ENCODE results near the gene PCBP3.

The PCBP3 gene

DNA sequence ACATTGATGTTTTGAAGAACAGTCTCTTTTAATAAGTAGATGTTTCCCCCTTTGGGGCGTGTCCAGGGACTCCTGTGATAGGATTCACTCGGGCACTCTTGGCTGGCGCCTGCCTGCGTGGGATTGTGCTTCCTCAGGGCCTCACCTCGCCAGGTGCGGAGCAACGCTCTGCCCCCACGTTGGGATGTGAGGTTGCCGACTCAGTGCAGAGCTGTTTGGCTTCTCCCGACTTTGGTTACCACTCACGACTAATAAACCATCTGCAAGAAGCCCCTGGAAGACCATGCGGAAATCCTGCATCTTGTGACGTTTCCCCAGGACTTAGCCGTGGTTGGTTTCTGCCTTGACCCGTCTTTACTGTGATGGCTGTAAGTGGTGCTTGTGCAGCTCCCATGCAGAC is 106.4 kb downstream of the PCBP3 start:
- in situ Hi-C loops (cut with HindIII; ENCODE audit: low pct_unique_long_range_greater_than_20kb, low sequenced_read_pairs): no loop called here
- no peak for DNase-seq (ENCODE audit: low read depth in 1 of 2, low spot score in 1 of 2)
- no peak for TF ChIP-seq JUND (IDR thresholded peaks at IDR 0.05; ENCODE audit: low read depth)

DNA sequence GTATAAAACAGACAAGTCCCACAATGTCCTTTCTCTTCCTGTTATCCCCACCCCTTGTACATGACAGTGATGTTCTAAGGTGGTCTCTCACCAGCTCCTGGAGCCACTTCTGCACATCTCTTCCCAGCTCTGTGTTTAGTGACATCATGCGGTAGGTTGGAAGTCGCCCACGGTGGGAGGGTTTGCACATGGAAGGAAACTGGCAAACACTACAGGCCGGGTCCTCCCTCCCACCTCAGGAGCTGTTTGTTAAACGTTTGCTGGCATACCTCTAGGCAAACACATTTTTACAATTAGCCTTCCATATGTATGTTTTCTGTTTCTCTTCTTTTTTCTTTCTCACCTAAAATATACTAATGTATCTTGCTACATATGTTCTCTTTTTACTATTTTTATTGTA is 107.4 kb downstream of the PCBP3 start:
- no peak for DNase-seq (ENCODE audit: low read depth in 1 of 2, low spot score in 1 of 2)
- in situ Hi-C loops (cut with HindIII; ENCODE audit: low pct_unique_long_range_greater_than_20kb, low sequenced_read_pairs): no loop called here
- no peak for TF ChIP-seq JUND (IDR thresholded peaks at IDR 0.05; ENCODE audit: low read depth)

DNA sequence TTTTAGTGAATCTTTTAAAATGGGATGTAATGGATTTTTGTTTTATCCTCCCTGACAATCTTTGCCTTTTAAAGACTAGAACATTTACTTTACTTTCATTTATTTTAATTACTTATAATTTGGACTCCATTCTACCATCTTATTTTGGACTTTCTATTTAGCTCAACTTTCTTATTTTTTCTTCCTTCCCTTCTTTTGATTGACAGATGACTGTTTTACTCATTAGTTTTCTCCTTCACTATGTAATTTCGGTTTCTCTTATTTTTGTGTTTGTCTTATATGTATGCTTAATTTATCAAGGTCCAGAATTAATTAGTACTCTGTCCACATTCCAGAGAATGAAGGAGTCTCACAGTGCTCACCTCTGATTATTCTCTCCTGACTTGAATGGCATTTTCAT is 109.9 kb downstream of the PCBP3 start:
- no peak for DNase-seq (ENCODE audit: low read depth in 1 of 2, low spot score in 1 of 2)
- in situ Hi-C loops (cut with HindIII; ENCODE audit: low pct_unique_long_range_greater_than_20kb, low sequenced_read_pairs): no loop called here
- TF ChIP-seq JUND (IDR thresholded peaks at IDR 0.05; ENCODE audit: low read depth): no peak

DNA sequence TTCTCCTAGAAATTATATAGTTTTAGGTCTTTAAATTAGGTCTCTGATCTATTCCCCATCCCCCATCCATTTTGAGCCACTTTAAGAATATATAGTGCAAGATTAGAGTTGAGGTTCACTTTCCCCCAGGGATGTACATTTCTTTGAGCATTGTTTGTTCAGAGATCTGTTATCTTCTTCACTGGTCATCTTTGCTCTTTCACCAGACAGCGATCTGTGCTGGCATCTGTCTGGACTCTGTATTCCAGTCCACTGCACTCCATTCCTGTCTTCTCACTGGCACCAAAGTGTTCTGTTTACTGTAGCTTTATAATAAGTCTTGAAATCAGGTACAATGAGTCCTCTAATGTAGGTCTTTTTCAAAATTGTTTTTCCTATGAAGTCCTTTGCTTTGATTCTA is 112.5 kb downstream of the PCBP3 start:
- TF ChIP-seq JUND (IDR thresholded peaks at IDR 0.05; ENCODE audit: low read depth): no peak
- in situ Hi-C loops (cut with HindIII; ENCODE audit: low pct_unique_long_range_greater_than_20kb, low sequenced_read_pairs): no loop called here
- DNase-seq (ENCODE audit: low read depth in 1 of 2, low spot score in 1 of 2): no peak

DNA sequence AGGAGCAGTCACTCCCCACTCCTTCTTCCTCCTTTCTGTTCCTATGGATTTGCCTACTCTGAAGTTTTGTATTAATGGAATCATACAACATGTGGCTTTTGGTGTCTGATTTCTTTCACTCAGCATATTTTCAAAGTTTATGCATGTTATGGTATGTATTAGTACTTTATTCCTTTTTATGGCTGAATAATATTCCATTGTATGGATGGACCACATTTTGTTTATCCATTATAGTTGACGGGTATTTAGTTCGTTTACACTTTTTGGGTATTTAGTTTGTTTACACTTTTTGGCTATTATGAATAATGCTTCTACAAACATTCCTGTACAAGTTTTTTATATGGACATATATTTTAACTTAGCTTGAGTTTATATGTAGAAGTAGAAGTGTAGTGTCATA is 113.1 kb downstream of the PCBP3 start:
- TF ChIP-seq JUND (IDR thresholded peaks at IDR 0.05; ENCODE audit: low read depth): no peak
- in situ Hi-C loops (cut with HindIII; ENCODE audit: low pct_unique_long_range_greater_than_20kb, low sequenced_read_pairs): no loop called here

DNA sequence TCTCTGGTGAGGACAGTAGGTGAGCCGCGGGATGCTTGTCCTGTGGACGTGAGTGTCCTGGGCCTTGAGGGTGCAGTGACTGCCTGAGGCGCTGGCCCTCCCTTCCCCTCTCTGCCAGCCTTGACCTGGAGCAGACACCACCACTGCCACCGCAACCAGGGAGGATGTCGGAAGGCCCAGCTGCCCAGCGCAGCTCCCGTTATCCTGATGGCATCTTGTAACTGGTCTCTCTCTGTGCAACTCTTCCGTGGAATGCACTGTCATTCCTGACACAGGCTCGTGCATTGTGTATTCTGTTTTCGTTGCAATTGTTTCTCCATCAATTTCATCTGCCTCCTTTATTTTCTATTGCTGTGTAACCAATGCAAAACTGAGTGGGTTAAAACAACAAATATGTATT is 118.2 kb downstream of the PCBP3 start:
- DNase-seq (ENCODE audit: low read depth in 1 of 2, low spot score in 1 of 2): no peak
- in situ Hi-C loops (cut with HindIII; ENCODE audit: low pct_unique_long_range_greater_than_20kb, low sequenced_read_pairs): no loop called here
- TF ChIP-seq JUND (IDR thresholded peaks at IDR 0.05; ENCODE audit: low read depth): no peak

More for the DNA sequence above, 113.1 kb downstream of the PCBP3 start:
- DNase-seq (ENCODE audit: low read depth in 1 of 2, low spot score in 1 of 2): no peak

DNA sequence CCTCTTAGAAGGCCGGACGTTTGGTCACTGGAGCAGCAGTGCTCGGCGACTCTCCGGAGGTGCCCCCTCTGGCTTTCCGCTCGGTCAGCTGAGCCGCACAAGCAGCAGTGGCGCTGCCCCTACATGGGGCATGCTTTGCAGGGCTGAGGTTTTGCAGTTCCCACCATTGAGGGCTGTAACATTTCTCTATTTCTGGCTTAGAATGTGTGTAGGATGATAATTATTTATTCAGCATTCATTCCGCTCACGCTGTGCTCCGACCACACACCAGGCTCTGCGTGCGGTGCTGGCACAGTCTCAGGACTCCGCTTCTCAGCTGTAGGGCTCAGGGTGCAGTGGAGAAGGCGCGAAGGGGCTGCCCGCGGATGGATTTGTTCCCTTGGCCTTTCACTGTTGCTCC is 119.5 kb downstream of the PCBP3 start:
- in situ Hi-C loops (cut with HindIII; ENCODE audit: low pct_unique_long_range_greater_than_20kb, low sequenced_read_pairs): no loop called here
- TF ChIP-seq JUND (IDR thresholded peaks at IDR 0.05; ENCODE audit: low read depth): no peak
- no peak for DNase-seq (ENCODE audit: low read depth in 1 of 2, low spot score in 1 of 2)

DNA sequence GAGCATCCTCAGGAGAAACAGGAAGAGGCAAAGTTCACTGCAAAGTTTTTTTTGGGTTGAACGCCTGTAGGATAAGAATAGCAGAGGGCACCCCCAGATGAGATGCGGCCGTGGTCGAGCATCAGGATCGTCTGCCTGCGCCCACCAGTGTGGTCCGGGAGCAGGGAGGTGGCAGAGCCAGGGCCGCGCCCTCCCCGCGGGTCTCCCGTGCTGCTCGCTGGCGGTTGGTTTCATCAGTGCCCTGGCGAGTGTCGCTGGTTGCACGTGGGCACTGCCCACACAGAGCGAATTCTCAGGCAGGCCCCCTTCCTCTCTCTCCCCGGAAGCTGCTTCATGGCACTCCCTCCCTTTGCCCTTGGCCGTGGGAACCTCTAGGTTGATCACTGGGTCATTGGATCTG is 120.0 kb downstream of the PCBP3 start:
- TF ChIP-seq JUND (IDR thresholded peaks at IDR 0.05; ENCODE audit: low read depth): no peak
- DNase-seq (ENCODE audit: low read depth in 1 of 2, low spot score in 1 of 2): no peak
- in situ Hi-C loops (cut with HindIII; ENCODE audit: low pct_unique_long_range_greater_than_20kb, low sequenced_read_pairs): no loop called here

DNA sequence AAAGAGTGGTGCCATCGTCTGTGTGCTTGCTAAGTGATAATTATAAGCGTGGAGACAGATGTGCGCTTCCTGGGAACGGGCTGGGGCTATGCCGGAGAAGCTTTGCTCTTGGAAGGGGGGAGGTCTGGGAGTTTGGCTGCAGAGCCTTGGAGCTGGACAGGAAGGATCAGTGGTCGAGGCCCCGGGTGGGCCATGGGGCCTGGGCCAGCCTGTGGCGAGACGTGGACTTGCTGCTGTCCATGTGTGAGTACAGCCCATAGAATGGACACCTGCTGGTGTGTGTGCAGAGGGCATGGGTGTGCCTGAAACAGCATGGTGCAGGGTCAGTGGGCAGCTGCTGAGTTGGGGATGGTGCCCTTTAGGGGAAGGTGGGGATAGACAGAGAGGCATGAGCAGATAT is 121.3 kb downstream of the PCBP3 start:
- no peak for DNase-seq (ENCODE audit: low read depth in 1 of 2, low spot score in 1 of 2)
- TF ChIP-seq JUND (IDR thresholded peaks at IDR 0.05; ENCODE audit: low read depth): no peak
- in situ Hi-C loops (cut with HindIII; ENCODE audit: low pct_unique_long_range_greater_than_20kb, low sequenced_read_pairs): no loop called here

DNA sequence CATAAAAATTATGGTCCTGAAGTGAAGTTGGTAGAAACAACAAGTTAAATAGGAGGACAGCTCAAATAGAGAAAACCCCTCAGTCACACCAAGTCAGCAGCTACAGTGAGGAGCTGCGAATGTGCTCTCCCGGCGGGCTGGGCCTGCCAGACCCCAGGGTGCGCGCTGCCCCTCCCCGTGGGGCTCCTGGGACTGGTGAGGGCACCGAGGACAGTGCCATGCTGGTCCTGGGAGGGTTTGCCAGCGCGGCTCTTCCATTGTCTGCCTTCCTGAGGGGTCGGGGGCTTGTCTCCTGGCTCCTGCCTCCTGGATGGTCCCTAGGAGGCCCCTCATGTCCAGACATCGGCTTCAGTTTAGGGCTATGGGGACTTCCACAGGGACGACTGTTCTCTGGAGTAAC is 121.8 kb downstream of the PCBP3 start:
- no peak for TF ChIP-seq JUND (IDR thresholded peaks at IDR 0.05; ENCODE audit: low read depth)
- DNase-seq (ENCODE audit: low read depth in 1 of 2, low spot score in 1 of 2): no peak
- in situ Hi-C loops (cut with HindIII; ENCODE audit: low pct_unique_long_range_greater_than_20kb, low sequenced_read_pairs): no loop called here

DNA sequence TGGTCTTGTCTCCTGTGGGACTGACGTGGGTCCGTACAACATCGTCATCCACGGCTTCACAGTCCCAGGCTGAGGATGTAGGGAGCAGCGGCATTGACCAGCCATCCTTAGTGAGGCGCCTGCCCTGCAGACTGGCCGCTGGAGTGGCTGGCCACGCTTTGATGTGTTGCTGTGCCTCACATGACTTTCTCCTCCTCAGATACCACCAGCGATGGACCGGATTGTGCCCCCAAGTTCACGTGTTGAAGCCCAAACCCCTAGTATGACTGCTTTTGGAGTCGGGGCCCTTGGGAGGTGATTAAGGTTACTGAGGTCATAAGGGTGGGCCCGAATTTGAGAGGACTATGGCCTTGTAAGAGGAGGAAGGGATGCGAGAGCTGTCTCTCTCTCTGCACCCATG is 122.5 kb downstream of the PCBP3 start:
- no peak for TF ChIP-seq JUND (IDR thresholded peaks at IDR 0.05; ENCODE audit: low read depth)
- no peak for DNase-seq (ENCODE audit: low read depth in 1 of 2, low spot score in 1 of 2)
- in situ Hi-C loops (cut with HindIII; ENCODE audit: low pct_unique_long_range_greater_than_20kb, low sequenced_read_pairs): no loop called here

DNA sequence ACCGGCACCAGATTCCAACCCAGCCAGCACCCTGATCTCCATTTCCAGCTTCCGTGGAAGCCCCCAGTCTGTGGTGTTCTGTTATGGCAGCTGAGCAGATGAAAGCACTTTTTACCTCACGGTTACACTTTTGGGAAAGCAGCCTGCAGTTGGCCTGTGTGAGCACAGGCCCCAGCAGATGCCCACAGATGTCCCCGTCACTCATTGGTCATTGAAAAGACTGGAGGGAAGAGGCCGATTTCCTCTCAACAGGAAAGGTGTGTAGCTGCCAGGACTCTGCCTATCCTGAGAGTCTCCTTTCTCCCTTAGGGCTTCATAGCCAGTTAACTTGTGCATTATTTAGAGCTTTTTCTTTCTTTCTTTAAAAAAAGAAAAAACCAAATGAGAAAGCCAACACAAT is 123.0 kb downstream of the PCBP3 start:
- DNase-seq (ENCODE audit: low read depth in 1 of 2, low spot score in 1 of 2): no peak
- TF ChIP-seq JUND (IDR thresholded peaks at IDR 0.05; ENCODE audit: low read depth): no peak
- in situ Hi-C loops (cut with HindIII; ENCODE audit: low pct_unique_long_range_greater_than_20kb, low sequenced_read_pairs): no loop called here

DNA sequence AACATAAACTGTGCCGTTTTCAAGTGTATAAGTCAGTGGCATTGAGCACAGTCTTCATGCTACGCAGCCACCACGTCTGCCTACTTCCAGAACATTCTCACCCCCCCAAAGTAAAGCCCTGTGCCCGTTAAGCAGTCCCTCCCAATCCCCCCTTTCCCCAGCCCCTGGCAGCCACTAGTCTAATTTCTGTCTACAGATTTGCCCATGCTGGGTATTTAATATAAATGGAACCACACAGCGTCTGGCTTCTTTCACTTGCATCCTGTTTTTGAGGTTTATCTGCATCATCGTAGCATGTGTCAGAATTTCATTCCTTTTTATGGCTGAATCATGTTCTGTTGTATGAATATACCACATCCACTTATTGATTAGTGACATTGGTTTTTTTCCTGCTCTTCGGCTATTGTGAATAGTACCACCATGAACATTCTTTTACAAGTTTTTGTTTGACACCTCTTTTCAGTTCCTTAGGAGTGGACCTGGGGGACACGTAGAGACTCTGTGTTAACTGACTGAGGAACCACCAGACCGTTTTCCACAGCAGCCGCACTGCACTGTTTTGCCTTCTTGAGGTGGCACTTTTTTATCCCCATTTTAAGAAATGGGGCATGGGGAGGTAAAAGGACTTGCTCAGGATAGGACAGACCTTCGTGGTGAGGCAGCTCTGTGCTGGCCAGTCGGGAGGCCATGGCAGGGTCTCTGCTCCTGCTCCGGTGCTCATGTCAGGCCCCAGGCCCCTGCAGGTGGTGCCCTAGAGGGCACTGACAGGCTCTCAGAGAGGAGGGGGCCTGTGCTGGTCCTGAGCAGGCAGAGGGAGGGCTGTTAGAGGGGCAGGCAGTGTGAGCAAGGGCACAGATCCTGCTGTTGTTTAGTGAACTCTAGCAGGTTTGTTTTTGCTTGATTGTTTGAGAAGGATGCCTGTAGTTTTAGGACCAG is 123.8 kb downstream of the PCBP3 start:
- no peak for DNase-seq (ENCODE audit: low read depth in 1 of 2, low spot score in 1 of 2)
- TF ChIP-seq JUND (IDR thresholded peaks at IDR 0.05; ENCODE audit: low read depth): no peak
- in situ Hi-C loops (cut with HindIII; ENCODE audit: low pct_unique_long_range_greater_than_20kb, low sequenced_read_pairs): no loop called here

All from T47D (cell line).